DND-41 (cell line): ENCODE data around the gene SPNS1.

ENCODE experiments used
- ATAC-seq: fragments of 200-7000 bp; cut with Tn5 transposase; 3 replicates; pipeline ENCODE4 v1.9.1; 2021; ENCODE audit warnings: low read depth; ENCODE audit not compliant: insufficient read depth
- DNase-seq: peaks from one replicate; pipeline ENCODE4 v3.0.0-alpha.2; 2020
- H2AFZ ChIP-seq: 2 replicates; pipeline ENCODE4 v1.6.0; 2012; ENCODE audit warnings: low read depth, low read length
- H3K27ac ChIP-seq: 2 replicates; pipeline ENCODE4 v1.5.1; 2012; ENCODE audit warnings: low read length, inconsistent platforms
- H3K27me3 ChIP-seq: fragments of 200-600 bp; sonication (generic); 2 replicates; pipeline ENCODE4 v1.6.0; 2012; ENCODE audit warnings: low read length, mild to moderate bottlenecking, inconsistent platforms; ENCODE audit not compliant: insufficient read depth, poor library complexity
- H3K36me3 ChIP-seq: 2 replicates; pipeline ENCODE4 v1.5.1; 2012; ENCODE audit warnings: low read length, inconsistent platforms; ENCODE audit not compliant: insufficient read depth
- H3K4me1 ChIP-seq: 2 replicates; pipeline ENCODE4 v1.5.1; 2012; ENCODE audit warnings: mild to moderate bottlenecking, low read length; ENCODE audit not compliant: insufficient read depth
- H3K4me2 ChIP-seq: 2 replicates; pipeline ENCODE4 v1.6.0; 2012; ENCODE audit warnings: mild to moderate bottlenecking, moderate library complexity, low read length, inconsistent platforms; ENCODE audit not compliant: insufficient read depth
- H3K4me3 ChIP-seq, 2 experiments: fragments of 200-600 bp in 1 of 2; shearing (Covaris generic) in 1 of 2; 2 replicates each; pipeline ENCODE4 v1.5.1; 2012 to 2016; ENCODE audit warnings: inconsistent platforms in 2 of 2, low read length in 2 of 2, mild to moderate bottlenecking in 2 of 2, low read depth in 1 of 2, moderate library complexity in 1 of 2
- H3K79me2 ChIP-seq: 2 replicates; pipeline ENCODE4 v1.6.0; 2012; ENCODE audit warnings: low read length, inconsistent platforms; ENCODE audit not compliant: insufficient read depth
- H3K9ac ChIP-seq: 2 replicates; pipeline ENCODE4 v1.6.0; 2012; ENCODE audit warnings: low read depth, mild to moderate bottlenecking, inconsistent platforms, low read length, moderate library complexity
- H3K9me3 ChIP-seq: 2 replicates; pipeline ENCODE4 v1.5.1; 2012; ENCODE audit warnings: low read length, moderate library complexity, mild to moderate bottlenecking, inconsistent platforms; ENCODE audit not compliant: insufficient read depth, severe bottlenecking
- H4K20me1 ChIP-seq: 2 replicates; pipeline ENCODE4 v1.6.0; 2012; ENCODE audit warnings: low read length; ENCODE audit not compliant: insufficient read depth
- CTCF ChIP-seq: IDR thresholded peaks from 2 replicates; pipeline ENCODE4 v1.5.1; 2012; ENCODE audit warnings: borderline replicate concordance, low read length, moderate library complexity, mild to moderate bottlenecking; ENCODE audit not compliant: poor library complexity, severe bottlenecking; ENCODE audit errors: extremely low read depth
- EZH2 ChIP-seq: IDR thresholded peaks from 3 replicates; pipeline ENCODE4 v1.6.1; 2012; ENCODE audit warnings: borderline replicate concordance, low read depth, mild to moderate bottlenecking, moderate library complexity, low read length, inconsistent platforms; ENCODE audit not compliant: severe bottlenecking

The SPNS1 gene

GRCh38 chr16:29009050-29009837, 34.7 kb downstream of the SPNS1 start:
- H3K4me3 ChIP-seq = peak overlapping the region in 1 of 2 experiments; percentile 29; a peak in 1 of 4 replicates
- peak overlapping the region; percentile 62 for H2AFZ ChIP-seq

GRCh38 chr16:29009838-29010166, 35.2 kb downstream of the SPNS1 start:
- Histone ChIP-seq H3K9ac (no peak overlapping the region), H3K36me3 (no peaks in the 10 kb centered on the region), H2AFZ (no peak overlapping the region), H4K20me1 (no peaks in the 10 kb centered on the region), H3K27ac (peak overlapping the region; percentile 24), H3K4me3 (no peak overlapping the region), H3K79me2 (no peaks in the 10 kb centered on the region), H3K9me3 (no peaks in the 10 kb centered on the region), H3K4me1 (peaks cover 23% of the 10 kb centered on the region), H3K27me3 (no peaks in the 10 kb centered on the region), H3K4me2 (no peak overlapping the region)
- ATAC-seq (no peak), DNase-seq (no peak)
- no peak for TF ChIP-seq EZH2
- no peak for TF ChIP-seq CTCF

More at GRCh38 chr16:29009050-29009837, 34.7 kb downstream of the SPNS1 start:
- Histone ChIP-seq H3K9me3 (no peaks in the 10 kb centered on the region), H3K9ac (peak overlapping the region; percentile 26), H3K27ac (peak overlapping the region; percentile 70), H4K20me1 (no peaks in the 10 kb centered on the region), H3K4me1 (peaks cover 23% of the 10 kb centered on the region), H3K79me2 (no peaks in the 10 kb centered on the region), H3K4me2 (peak overlapping the region; percentile 58), H3K36me3 (no peaks in the 10 kb centered on the region), H3K27me3 (no peaks in the 10 kb centered on the region)
- ATAC-seq (peak; percentile 80), DNase-seq (peak; percentile 83)
- no peak for TF ChIP-seq EZH2
- no peak for TF ChIP-seq CTCF

- H3K36me3 ChIP-seq = no peaks in the 10 kb centered on the region
- DNase-seq (peak; percentile 51), ATAC-seq (0 out of 3 replicates have a peak, but pooled peaks have one; percentile 29)
- no peak overlapping the region for H3K27ac ChIP-seq
- TF ChIP-seq EZH2 = no peak
- peak; percentile 54 for TF ChIP-seq CTCF
- no peaks in the 10 kb centered on the region for H4K20me1 ChIP-seq
- H3K9me3 ChIP-seq = no peaks in the 10 kb centered on the region
- H3K9ac ChIP-seq = no peak overlapping the region
- H3K4me3 ChIP-seq = no peak overlapping the region
- no peak overlapping the region for H2AFZ ChIP-seq
- no peaks in the 10 kb centered on the region for H3K27me3 ChIP-seq
- no peak overlapping the region for H3K4me2 ChIP-seq
- peaks cover 23% of the 10 kb centered on the region for H3K4me1 ChIP-seq
- H3K79me2 ChIP-seq = no peaks in the 10 kb centered on the region
Observed at GRCh38 chr16:29011112-29011511, 36.5 kb downstream of the SPNS1 start.
